Measurements from ENCODE around the gene VWF.

VWF gene

GRCh38 chr12:6124411-6125309 is at the start of gene VWF:
Gene VWF, minus strand, starts transcription at chr12:6124670. Its CDS starts 1,474 bp downstream, at chr12:6123196.
- TF ChIP-seq CTCF (IDR thresholded peaks at IDR 0.05; ENCODE audit: extremely low read depth, insufficient read depth, missing control alignments), result no peak
- no peak for DNase-seq (ENCODE audit: low spot score)
- in situ Hi-C loops (cut with MboI; ENCODE audit: low pct_unique_long_range_greater_than_20kb, low sequenced_read_pairs, unreplicated experiment), result no loop called here

- TF ChIP-seq CTCF (IDR thresholded peaks at IDR 0.05; ENCODE audit: extremely low read depth, insufficient read depth, missing control alignments), result no peak
- DNase-seq (ENCODE audit: low spot score), result no peak
- in situ Hi-C loops (cut with MboI; ENCODE audit: low pct_unique_long_range_greater_than_20kb, low sequenced_read_pairs, unreplicated experiment), result no loop called here
These were observed 48.4 kb upstream of the VWF start for GRCh38 chr12:6172862-6173261.

- no peak for DNase-seq (ENCODE audit: low spot score)
- in situ Hi-C loops (cut with MboI; ENCODE audit: low pct_unique_long_range_greater_than_20kb, low sequenced_read_pairs, unreplicated experiment), result no loop called here
- TF ChIP-seq CTCF (IDR thresholded peaks at IDR 0.05; ENCODE audit: extremely low read depth, insufficient read depth, missing control alignments), result no peak
These were observed 47.6 kb upstream of the VWF start for GRCh38 chr12:6172086-6172485.

GRCh38 chr12:6171409-6172015 is 47.0 kb upstream of the VWF start:
- DNase-seq (ENCODE audit: low spot score), result no peak
- in situ Hi-C loops (cut with MboI; ENCODE audit: low pct_unique_long_range_greater_than_20kb, low sequenced_read_pairs, unreplicated experiment), result no loop called here
- no peak for TF ChIP-seq CTCF (IDR thresholded peaks at IDR 0.05; ENCODE audit: extremely low read depth, insufficient read depth, missing control alignments)

GRCh38 chr12:6167327-6168280 is 43.1 kb upstream of the VWF start:
- in situ Hi-C loops (cut with MboI; ENCODE audit: low pct_unique_long_range_greater_than_20kb, low sequenced_read_pairs, unreplicated experiment), result no loop called here
- TF ChIP-seq CTCF (IDR thresholded peaks at IDR 0.05; ENCODE audit: extremely low read depth, insufficient read depth, missing control alignments), result no peak
- DNase-seq (ENCODE audit: low spot score), result peak; percentile 80

- TF ChIP-seq CTCF (IDR thresholded peaks at IDR 0.05; ENCODE audit: extremely low read depth, insufficient read depth, missing control alignments), result no peak
- no peak for DNase-seq (ENCODE audit: low spot score)
- in situ Hi-C loops (cut with MboI; ENCODE audit: low pct_unique_long_range_greater_than_20kb, low sequenced_read_pairs, unreplicated experiment), result no loop called here
These were observed 42.3 kb upstream of the VWF start for GRCh38 chr12:6166808-6167207.
